GM18526 (cell line): Measurements from ENCODE around the gene PAF1.

Source experiments
- POLR2A ChIP-seq: IDR thresholded peaks from 3 replicates; pipeline ENCODE4 v1.6.1; 2011; ENCODE audit not compliant: insufficient read length; ENCODE audit errors: extremely low read depth

Gene PAF1

DNA sequence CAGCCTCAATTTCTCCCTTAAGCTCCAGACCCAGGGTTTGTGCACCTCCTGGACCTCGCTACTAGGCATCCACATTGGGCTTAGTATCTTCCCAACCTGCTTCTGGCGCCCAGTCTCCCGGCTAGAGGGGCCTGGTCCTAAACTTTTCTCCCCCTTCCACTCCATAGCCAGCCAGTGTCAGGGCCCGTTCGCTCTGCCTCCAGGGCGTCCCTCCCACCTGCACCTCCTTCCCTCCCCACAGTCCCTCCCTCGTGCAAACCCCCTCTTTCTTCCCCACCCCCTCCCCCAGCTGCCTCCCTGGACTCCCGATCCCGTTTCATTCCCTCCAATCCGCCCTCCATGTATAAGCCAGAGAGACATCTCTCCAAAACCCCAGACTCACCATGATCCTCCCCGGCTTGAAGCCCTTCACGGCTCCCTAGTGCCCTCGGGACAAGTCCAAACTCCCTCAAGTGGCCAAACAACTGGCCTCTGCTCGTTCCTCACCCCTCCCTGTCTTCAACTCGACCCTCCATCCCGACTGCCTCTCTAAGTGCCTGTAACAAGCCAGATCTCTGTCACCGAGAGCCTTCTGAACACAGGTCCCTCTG is 49.7 kb downstream of the PAF1 start:
- no peak for TF ChIP-seq POLR2A

DNA sequence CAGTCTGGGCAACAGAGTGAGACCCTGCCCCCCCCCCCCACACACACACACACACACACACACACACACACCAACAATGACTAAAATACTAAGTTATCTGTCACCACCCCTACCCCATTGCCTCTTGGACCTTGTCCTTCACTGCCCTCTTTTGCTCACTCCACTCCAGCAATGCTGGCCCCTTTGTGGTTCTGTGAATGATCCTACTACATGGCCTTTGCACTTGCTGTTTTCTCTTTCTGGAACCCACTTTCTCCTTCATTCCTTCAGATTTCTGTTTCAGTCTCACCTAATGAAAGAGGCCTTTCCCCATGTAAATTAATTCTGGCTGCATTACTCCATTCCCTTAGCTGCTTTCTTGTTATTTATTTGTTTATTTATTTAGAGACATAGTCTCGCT is 51.2 kb downstream of the PAF1 start:
- no peak for TF ChIP-seq POLR2A

DNA sequence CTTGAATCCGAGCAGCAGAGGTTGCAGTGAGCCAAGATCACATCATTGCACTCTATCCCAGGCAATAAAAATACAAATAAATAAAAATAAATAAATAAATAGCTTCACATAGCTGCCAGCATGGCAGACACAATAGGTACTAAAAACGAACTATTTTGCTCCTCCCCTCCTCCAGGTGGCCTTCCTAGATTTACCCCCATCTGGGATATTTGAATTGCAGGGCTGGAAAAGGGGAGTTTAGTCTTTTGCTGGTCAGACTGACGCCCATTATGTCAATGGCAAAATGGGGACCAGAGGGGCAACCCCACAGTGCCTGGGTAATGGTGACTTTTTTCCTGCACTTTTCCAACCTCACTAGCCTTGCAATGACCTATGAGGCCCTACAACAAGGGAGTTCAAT is 54.4 kb downstream of the PAF1 start:
- TF ChIP-seq POLR2A = no peak
